UCSD-AML1 (cell line): ENCODE measurements around the gene FAM163B.

Experiments used
- DNase-seq: peaks from one replicate; lab custom pipeline; 2025; ENCODE audit not compliant: unreplicated experiment; lab: John Stamatoyannopoulos, UW

The FAM163B gene

DNA sequence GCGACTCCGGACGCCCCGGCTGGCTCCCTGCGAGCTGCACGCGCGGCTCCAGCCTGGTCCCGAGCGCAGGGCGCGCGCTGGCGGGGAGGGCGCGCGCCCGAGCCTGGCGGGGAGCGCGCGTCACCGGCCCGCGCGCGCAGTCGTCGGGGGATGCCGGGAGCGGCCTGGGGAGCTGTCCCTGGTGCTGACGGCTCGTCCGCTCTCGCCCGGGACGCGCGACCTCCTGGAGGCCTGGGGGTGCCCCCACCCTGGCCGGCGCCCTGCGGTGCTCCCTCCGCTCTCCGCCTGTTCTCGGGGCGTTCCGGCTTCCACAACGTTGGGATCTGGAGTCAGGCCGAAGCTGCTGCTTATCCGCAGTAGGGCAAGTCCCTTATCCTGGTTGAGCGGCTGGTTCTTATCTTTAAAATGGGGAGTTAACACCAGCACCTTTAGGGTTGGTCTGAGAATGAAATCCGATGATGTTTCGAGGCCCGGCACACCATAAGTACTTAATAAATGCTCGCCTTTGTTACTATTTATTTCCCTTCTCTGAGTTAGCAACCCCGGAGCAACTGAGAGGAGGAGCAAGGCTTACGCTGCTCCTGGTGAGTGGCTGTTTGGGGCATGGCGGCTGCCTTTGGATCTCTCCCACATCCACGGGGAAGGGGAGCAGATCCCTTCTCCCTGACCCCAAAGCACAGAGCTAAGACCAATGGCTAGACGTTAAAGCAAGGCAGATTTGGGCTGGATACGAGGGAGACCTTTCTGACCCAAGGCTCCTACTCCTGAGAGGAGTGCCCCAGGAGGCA is at the start of gene FAM163B:
FAM163B (minus strand) TSS at position 79 of the 788 bp plus-strand sequence. CDS start 29,166 bp downstream, outside the sequence.
- DNase-seq: no peak

DNA sequence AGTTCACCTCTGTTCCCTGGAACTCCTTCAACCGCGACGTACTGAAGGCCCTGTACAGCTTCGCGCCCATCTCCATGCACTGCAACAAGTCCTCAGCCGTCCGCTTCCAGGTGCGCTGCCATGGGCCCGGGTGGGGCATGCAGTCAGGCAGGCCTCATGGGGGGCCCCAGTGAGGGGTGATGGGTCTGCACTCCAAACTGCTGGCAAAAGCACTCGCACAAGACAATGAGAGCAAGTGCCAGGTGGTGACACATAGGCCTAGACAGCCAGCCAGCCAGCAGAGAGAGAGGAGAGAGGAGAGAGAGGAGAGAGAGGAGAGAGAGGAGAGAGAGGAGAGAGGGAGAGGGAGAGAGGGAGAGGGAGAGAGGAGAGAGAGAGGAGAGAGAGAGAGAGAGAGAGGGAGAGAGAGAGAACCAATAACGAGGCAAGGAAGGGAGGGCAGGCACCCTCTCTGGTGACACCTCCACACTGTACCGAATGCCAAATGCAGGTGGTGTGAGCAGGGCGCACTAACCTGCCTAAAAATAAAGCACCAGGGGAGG is 48.0 kb upstream of the FAM163B start:
- DNase-seq: no peak

DNA sequence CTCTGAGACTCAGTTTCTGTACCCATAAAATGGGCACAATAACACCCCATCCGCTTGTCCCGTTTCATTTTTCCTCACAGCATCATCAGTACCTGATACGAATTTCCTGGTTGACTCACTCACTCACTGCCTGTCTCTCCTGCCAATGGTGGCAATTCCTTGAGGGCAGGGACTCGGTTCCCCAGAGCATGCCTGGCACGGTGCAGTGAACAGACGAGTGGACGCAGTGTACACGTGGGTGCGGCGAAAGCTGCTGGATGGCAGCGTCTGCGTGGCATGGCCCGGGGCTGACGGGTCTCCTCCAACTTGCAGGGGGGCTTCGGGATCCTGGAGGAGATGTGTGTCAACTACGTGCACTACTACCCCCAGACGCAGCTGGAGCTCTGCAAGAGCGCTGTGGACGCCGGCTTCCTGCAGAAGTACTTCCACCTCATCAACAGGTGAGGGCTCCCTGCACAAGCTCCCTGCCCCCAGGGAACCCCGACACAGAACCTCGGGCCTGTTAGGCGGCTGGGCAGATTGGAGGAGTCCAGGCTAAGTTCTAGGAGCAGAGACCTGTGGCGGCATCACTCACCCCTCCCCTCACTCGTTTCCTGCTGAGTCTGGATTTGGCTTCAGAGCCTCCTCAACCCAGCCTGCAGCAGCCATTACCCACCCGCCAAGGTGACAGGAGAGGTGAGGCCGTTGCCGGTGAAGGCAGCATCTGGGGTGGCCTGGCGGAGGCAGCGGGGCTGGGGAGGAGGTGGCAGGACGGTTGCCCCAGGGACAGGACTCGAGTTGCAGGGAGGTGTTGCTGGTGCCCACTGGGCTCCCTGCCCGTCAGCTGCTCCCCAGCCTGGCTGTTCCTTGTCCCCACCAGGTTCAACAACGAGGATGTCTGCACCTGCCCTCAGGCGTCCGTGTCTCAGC is 47.3 kb upstream of the FAM163B start:
- DNase-seq: no peak

DNA sequence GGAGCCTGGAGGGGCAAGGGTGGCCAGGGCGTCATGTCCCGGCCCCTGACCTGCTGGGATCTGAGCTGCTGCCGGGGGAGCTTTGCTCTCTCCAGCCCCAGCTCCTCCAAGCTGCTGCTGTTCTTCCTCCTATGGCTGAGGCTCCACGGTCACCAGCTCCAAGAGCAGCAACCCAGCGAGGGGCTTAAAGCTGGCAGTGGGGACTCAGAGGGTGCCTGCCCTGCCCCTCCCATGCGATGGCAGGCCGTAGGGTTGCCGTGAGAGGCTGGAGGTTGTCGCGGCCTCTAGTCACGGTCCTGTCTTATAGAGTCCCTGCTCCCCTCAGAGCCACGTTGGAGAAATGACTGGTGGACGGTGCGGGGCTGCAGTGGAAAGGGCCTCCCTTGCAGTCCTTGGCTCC is 46.5 kb upstream of the FAM163B start:
- no peak for DNase-seq

DNA sequence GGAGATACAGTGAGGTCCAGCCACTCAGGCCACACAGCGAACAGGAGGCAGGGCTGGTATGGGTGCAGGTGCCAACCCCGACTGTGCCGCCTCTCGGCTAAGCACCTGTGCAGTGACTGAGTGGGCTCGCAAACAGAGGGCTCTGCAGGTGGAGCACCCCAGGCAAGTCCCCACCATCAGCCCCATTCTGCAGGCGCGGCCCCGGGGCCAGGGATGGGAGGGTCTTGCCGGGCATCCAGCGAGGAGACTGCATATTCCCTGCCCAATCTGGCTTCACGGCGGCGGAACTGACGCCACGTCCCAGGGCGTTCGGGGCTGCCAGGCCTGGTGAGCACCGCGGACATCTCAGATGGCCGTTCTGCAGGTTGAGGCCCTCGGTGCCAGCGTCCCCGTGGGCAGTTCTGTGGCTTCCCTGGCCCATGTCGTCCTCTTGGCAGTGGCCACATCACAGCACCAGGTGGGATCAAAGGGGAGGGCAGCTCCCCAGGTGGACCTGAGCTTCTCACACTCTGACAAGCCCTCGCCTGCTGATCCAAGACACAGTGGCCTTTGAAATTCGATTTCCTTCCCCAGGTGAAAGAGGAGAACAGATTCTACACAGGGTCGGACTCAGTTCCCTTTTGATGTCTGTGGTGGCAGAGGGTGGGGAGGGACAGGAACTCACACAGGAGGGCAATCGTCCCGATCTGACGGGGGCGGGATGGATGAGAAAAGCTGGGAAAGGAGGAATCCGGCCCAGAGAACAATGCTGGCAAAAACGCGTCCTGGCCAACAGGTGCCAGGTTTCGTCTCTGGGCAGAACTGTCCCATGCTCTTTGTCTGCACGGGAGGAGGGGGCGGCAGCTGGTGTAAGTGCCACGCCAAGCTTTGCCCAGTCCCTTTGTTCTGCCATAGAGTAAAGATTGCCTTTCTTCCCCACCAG is 45.8 kb upstream of the FAM163B start:
- DNase-seq: no peak

DNA sequence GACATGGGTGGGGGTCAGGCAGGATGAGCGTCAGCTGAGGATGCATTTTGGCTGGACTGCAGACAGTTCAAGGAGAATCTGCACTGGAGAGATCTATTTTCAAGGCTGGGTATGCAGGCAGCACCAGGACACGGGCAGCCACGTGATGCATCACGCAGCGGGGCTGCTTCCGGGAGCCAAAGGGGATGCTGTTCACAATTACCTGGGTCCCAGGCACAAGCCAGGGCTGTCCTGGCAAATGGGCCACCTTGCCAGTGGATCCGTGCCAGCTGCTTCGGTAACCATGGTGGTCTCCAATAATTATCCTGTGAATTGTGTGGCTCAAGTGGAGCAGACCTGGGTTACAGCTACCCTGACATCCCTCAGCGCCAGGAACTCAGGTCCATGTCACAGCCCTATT is 44.4 kb upstream of the FAM163B start:
- no peak for DNase-seq

DNA sequence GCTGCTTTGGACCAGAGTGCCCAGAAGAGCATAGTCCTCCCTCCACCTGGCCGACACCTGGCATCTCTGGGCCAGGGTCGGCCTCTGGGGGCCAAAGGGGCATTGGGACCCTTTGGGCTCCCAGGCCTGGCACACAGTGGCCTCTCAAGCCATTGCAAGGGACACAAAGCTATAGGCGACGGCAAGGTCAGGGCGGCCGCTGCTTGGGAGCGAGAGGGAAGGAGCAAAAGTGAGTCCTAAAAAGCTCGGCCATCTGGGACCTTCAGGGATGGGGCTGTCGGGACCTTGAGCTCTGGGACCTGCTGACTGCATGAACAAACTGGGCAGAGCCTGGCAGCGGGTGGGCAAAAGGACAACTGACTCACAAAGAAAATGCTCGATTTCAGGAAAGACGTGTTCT is 40.8 kb upstream of the FAM163B start:
- DNase-seq: no peak

DNA sequence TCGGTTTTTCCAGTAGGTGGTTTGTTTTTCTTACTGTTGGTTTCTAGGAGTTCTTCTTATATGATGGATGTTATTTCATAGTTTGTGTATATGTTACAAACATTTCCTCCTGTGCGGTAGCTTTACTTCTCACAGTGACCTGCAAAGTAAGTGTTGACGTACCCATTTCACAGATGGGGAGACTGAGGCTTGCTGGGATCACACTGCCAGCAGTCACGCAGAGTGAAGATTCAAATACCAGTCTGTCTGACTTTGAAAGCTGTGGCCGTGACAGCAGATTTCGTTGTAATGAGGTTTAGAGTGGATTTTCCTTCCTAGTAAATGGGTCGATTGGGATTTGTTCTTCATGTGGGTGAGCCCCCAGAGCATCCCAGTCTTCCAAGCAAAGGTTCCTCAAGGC is 40.0 kb upstream of the FAM163B start:
- DNase-seq: no peak

DNA sequence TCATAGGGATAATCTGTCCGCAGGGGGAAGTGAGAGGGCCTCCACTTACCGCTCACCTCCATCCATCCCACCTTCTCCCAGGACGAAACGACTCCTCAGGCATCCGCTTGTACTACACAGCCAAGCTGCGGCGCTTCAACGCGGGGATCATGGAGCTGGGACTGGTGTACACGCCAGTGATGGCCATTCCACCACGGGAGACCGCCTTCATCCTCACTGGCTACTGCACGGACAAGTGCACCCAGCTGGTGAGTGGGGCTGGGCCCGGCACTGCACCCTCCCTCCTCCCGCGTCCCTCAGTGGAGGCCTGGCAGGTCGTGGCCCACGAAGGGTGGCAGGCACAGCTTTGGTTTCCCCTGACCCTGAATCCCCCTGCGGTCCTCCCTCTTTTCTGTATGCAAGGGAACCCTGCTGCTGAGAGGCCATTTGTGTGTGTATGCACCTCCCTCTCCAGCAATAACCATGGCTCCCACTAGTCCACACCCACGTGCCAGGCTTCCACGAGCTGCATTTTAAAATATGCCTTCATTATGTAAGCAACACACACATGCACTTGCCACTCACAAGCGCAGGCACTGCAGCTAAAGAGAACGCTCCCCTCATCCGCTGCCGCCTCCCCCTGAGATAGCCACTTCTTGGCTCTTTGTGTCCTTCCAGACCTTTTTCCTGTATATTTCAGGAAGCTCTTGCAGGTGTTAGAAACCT is 38.7 kb upstream of the FAM163B start:
- DNase-seq: no peak

DNA sequence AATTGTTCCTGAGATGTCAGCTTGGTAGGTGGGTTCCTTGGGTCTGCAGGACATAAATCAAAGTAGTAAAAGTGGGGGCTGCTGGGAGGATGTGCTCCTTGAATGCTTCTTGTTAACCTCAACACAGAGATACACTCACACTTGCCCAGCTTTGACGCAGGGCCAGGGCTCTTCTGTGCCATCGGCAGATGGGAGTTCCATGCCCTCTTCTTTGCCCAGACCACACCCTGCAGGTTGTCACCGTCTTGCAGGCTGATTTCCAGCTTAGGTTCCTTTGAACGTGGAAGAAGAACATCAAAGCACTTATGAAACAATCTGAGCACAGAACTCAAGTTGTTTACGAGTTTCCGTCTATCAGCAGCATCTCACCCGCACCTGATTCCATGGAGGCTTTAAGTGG is 38.0 kb upstream of the FAM163B start:
- DNase-seq: no peak

DNA sequence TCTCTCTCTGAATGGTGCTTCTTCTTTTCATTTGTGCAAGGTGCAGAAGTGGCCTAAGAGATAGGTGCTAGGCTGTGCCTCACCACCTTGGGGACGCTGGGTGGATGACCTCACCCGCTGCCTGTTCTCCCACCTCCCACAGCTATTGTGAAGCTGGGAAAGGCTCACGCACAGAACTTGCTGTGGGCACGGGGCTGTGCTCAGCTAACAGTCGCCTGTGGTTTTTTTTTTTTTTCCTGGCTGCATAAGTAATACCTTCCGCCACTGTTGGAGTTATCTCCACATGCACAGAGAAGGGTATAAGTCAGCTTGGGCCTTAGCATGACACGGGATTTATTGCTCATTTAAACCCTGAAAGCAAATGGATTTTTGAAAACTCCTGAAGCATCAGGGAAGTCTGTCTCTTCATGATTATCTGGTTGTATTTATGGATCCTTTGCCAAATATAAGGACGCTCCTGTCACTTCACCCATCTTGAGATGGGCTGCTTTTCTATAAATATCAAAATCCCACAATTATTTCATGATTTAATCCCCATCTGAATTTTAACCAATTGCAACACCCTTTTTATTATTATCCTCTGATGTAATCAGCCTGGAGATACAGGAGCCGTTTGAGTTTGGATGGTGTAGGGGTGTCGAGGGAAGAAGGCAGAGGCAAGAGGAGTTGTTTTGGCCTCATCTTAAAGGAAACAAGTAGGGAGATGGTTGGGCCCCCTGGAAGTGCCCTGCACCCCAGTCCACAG is 36.0 kb upstream of the FAM163B start:
- DNase-seq: no peak

DNA sequence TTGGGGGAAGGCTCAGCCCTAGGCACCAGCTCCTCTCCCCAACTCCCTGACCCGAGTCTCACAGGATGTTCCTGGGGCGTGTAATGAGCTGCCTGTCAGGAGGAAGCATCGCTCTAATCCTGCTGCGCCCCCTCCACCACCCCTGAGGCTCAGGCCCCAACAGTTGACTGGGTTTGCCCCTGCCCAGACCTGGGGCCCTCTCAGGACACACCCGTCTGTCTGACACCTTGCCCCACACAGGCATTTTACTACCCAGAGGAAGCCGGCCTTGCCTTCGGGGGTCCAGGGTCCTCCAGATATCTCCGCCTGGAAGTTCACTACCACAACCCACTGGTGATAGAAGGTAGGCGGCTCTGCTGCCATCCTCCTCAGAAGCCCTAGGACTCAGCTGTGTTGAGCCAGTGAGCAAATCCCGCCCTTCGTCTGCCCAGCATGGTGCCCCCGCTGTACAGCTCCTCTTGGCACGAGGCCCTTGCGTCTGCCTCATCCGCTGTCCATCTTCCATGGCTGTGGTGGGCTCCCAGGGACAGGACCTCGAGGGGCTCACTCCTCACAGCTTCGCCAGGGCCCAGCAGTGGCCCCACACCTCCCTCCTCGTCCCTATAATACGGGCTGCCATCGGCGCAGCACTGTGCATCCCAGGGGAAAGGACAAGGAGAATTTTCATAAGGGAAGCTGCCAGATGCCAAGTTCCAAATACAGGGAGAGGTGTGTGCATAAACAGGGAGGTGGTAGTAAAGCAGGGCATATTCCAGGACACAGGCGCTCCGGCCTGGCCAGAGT is 35.0 kb upstream of the FAM163B start:
- DNase-seq: no peak

DNA sequence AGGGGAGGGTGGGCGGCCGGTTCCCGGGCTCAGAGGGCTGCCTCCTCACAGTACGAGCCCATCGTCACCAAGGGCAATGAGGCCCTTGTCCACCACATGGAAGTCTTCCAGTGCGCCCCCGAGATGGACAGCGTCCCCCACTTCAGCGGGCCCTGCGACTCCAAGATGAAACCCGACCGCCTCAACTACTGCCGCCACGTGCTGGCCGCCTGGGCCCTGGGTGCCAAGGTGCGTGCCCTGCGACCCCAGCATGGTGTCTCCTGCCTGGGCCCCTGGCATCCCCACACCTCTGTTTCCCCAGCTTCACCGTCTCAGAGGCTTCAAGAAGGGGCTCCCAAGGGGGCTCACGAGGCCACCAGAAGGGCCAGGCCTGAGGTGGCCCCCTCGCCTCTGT is 34.2 kb upstream of the FAM163B start:
- no peak for DNase-seq

DNA sequence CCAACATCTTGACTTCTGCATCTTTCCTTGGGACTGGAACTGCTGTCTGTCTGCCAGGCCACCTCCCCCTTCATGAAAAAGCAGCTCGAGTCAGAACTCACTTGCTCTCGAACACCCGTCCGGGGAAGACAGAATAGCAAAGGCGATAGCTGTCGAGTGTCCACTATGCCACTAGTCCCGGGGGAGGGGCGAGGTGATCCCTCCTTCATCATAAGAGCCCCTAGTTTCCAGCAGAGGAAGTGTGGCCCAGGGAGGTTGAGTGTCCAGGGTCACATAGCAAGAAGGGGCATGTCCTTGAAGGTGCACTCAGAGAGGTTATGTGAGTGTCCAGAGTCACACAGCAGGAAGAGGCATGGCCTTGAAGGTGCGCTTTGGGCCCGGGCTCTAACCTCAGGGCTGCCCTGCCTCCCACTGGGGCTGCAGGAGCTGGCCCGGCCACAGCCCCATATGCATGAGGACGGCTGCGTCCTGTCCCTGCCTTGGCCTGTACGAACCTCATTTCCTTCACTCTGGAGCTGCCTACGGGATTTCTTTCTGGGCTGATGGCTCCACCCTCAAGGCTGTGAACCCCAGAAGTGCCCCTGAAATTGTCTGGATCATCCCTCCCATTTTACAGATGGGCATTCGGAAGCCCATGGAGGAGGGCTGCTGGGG is 33.6 kb upstream of the FAM163B start:
- no peak for DNase-seq

DNA sequence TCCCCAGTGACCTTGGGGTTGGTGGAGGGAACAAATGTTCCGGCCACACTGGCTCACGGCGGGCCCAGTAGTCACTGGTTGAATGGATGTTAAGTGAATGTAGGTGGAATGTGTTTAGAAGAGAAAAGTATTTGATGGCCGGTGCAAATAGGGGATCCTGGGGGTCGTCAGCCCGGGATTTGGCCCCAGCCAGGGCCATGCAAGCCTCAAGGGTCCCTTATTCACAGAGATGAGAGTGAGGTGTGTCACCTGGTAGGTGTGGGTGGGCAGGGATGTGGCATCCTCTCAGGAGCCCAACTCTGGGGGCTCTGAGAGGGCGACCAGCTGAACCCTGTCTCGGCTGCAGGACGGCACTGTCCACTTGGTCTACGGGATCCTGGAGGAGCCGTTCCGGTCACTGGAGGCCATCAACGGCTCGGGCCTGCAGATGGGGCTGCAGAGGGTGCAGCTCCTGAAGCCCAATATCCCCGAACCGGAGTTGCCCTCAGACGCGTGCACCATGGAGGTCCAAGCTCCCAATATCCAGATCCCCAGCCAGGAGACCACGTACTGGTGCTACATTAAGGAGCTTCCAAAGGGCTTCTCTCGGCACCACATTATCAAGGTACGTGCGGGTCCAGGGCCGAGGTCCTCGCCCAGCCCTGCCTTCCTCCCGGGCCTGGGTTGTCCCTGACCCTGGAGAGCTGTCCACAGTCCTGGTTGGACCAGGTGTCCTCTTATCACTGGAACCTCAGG is 32.8 kb upstream of the FAM163B start:
- DNase-seq: no peak

DNA sequence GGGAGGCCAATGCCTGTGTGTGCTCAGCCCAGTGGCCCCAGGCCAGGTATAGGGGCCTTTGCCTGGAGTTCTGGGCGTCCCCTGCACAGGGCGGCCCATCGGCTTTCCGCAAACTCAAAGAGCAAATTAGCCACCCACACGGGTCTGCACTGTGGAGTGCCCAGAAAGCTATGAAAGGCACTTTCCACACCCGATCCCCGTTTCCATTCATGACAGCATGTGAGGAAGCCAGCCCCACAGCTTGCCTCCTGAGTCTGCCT is 32.1 kb upstream of the FAM163B start:
- no peak for DNase-seq

DNA sequence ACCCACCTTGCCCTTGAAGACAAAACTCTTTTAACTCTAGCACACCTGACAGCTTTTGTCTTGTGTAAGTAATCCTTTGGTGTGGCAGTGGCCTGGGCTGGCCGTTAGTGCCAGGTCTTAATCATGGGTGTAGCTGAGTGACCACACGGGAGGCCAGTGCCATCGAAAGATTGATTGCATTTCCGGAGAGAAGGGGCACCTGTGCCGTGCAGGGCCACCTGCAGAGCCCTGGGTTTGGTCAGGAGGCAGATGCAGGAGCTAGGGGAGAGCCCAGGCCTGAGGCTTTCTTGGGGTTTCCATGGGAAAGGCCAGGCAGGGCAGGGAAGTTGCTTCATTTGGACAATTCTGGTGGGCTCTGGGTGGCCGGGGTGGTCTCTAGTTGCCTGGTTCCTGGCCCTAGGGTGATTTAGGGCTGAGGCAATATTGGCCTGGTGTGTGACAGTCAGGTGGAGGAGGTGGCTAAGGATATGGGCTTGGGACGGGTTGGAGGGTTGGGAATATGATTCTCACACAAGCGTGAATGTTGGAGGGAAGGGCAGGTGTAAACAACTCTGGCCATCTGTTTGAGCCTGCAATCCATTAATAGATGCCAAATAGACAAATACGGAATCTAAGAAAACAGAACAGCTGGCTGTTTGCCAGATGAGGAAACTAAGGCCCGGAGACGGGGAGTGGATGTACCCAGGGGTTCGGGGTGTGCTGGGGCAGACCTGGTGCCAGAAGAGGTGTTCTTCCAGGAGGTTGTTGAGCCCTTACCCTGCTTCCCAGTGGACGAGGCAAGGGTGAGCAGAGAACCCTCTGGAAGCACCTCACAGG is 31.6 kb upstream of the FAM163B start:
- no peak for DNase-seq
